ENCODE measurements around the gene ZC3H18. TPM values are rescaled to one million over a fixed set of nuclear protein-coding genes. Genes with fewer than 3 reads are reported as not detected.
A peak's percentile ranks its signal among the peaks of the same experiment; 100 is the strongest.

ZC3H18 gene
- 14.6 TPM for total RNA-seq

DNA sequence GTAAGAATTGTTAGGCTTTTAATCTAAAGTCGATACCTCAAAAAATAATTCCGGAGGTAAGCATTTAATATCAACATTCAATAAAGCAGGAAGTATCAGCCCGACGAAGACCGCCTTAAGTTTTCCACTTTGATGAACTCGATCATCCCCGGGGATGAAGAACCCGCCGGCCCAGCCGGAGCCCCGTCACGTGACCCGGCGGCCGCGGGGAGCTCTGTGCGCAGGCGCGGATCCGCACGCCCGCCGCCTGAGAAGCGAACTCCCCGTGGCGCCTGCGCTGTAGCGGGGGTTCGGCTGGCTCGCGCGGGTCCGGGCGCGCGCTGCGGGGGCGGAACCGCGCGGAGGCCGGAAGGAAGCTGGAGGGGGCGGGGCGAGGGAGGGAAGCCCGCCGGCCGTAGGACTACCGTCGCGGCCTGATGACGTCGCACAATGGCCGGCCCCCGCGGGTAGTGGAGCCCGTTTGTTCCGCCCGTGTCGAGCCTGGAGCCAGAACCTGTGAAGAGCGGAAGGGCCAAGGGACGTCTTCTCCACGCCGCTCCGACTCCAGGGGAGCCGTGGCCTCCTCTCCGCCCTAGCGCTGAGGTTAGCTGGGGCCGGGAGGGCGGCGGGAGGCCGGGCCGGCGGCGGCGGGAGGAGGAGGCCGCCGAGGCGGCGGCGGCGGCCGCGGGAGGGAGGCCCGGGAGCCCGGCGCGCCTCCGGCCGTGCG lies at the start of gene ZC3H18:
Gene ZC3H18 (plus strand): TSS at position 419 of the 706 bp plus-strand sequence. CDS start 6,721 bp downstream, outside the sequence.
- peaks cover 3 to 4% (median 3%) of the 10 kb centered on the region in 3 donors for H3K36me3 ChIP-seq (ENCODE audit: control insufficient read depth in 3 of 3, insufficient read depth in 3 of 3, low read length in 3 of 3)
- H3K9ac ChIP-seq (ENCODE audit: low read depth in 1 of 3, low read length in 3 of 3) = peak within 1 kb of the TSS; percentile 82 to 88 (median 85)
- peak within 1 kb of the TSS; percentile 84 to 89 (median 86) for H3K4me3 ChIP-seq (ENCODE audit: low read length in 3 of 3)
- no peaks in the 10 kb centered on the region for H3K9me3 ChIP-seq (ENCODE audit: control insufficient read depth in 3 of 3, low read length in 3 of 3)
- peak within 1 kb of the TSS; percentile 48 for H3K27ac ChIP-seq (ENCODE audit: low read depth, low read length)
- peaks cover 17 to 26% (median 22%) of the 10 kb centered on the region in 3 donors for H3K4me1 ChIP-seq (ENCODE audit: control insufficient read depth in 3 of 3, insufficient read depth in 3 of 3, low read length in 3 of 3)
- H3K27me3 ChIP-seq (ENCODE audit: control insufficient read depth in 3 of 3, insufficient read depth in 3 of 3, low read length in 3 of 3) = no peaks in the 10 kb centered on the region

DNA sequence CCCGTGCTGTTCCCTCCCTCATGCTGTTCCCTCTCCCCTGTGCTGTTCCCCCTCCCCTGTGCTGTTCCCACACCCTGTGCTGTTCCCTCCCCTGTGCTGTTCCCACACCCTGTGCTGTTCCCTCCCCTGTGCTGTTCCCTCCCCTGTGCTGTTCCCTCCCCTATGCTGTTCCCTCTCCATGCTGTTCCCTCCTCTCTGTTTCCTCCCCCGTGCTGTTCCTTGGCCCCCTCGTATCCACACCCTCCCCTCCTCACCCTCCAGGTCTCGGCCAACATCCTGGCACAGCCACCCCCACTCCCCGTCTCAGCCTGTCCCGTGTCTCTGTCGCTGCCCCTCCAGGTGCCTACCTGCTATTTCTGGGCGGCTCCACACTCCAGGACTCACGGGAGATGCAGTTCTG lies 48.5 kb upstream of the ZC3H18 start:
- H3K9me3 ChIP-seq (ENCODE audit: control insufficient read depth in 3 of 3, low read length in 3 of 3) = no peaks in the 10 kb centered on the region
- H3K4me3 ChIP-seq (ENCODE audit: low read length in 3 of 3) = no peak overlapping the region
- peaks cover 6 to 20% (median 9%) of the 10 kb centered on the region in 3 donors for H3K4me1 ChIP-seq (ENCODE audit: control insufficient read depth in 3 of 3, insufficient read depth in 3 of 3, low read length in 3 of 3)
- H3K9ac ChIP-seq (ENCODE audit: low read depth in 1 of 3, low read length in 3 of 3) = no peak overlapping the region
- peaks cover 49 to 68% (median 53%) of the 10 kb centered on the region in 3 donors for H3K27me3 ChIP-seq (ENCODE audit: control insufficient read depth in 3 of 3, insufficient read depth in 3 of 3, low read length in 3 of 3)
- no peak overlapping the region for H3K27ac ChIP-seq (ENCODE audit: low read depth, low read length)
- H3K36me3 ChIP-seq (ENCODE audit: control insufficient read depth in 3 of 3, insufficient read depth in 3 of 3, low read length in 3 of 3) = no peaks in the 10 kb centered on the region

DNA sequence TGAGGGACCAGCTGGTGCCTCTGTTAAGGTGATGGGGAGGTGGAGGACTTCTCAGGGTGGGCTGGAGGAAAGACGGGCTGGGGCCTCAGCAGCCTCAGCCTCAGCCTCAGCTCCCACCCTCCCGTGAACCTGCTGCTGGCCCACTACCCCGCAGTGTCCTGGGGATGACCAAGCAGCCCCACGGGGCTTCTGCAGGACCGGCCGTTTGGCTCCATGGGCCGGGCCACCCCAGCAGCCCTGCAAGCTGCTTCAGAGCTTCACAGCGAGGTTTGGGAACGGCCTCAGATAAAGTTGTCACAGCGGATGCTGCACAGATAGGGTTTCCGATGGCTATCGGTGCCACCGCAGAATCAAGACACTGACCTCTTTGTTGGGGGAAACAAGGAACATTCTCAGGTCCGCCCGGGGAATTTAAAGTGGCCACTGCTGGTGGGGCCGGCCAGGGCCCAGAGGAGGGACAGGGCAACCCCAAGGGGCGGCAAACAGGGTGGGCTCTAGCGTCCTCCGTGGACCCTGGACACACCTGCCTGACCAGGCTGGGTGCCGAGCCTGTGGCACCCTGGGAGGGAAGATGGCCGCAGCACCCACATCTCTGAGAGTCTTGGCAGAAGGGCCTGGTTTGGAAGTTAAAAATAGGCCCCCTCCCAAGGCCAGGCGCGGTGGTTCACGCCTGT lies 47.8 kb upstream of the ZC3H18 start:
- H3K27me3 ChIP-seq (ENCODE audit: control insufficient read depth in 3 of 3, insufficient read depth in 3 of 3, low read length in 3 of 3) = peaks cover 49 to 76% (median 59%) of the 10 kb centered on the region in 3 donors
- no peak overlapping the region for H3K9ac ChIP-seq (ENCODE audit: low read depth in 1 of 3, low read length in 3 of 3)
- peaks cover 13 to 27% (median 16%) of the 10 kb centered on the region in 3 donors for H3K4me1 ChIP-seq (ENCODE audit: control insufficient read depth in 3 of 3, insufficient read depth in 3 of 3, low read length in 3 of 3)
- no peaks in the 10 kb centered on the region for H3K9me3 ChIP-seq (ENCODE audit: control insufficient read depth in 3 of 3, low read length in 3 of 3)
- no peaks in the 10 kb centered on the region for H3K36me3 ChIP-seq (ENCODE audit: control insufficient read depth in 3 of 3, insufficient read depth in 3 of 3, low read length in 3 of 3)
- no peak overlapping the region for H3K4me3 ChIP-seq (ENCODE audit: low read length in 3 of 3)
- no peak overlapping the region for H3K27ac ChIP-seq (ENCODE audit: low read depth, low read length)

DNA sequence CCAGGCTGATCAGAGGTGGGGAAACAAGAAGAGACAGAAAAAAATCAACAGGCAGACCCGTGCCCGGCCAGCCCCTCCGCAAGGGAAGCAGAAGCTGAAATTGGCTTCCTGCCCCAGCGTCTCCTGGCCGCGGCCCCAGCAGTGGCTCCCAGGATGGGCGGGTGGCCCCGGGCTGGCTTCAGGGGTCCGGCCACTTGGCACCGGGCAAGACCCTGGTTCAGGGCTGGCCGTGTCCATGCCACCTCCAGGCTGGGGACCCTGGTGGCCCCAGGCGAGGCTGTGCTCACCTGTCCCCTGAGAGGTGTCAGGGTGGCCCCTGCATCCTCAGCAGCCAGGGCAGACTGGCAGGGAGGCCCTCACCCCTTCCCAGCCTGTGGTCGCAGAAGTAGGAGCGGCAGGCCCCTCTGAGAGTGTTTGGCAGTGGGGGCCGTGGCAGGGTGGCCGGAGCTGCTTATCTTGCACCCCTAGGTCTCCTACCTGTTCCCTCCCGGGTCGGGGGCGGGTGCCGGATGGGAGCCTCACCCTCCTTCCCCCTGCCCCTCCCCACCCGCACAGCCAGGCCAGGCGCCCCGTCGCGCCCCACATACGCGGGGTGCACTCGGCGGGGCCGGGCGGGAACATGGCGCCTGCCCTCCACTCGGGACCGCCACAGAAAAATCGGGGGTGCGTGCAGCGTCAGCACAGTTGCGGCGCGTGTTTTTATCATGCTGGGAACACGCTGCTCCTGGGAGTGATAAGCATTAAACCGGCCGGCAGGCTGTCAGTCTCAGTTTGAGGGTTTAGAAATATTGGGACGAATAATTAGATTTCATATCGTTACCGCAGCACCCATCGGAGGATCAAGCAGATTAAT lies 46.7 kb upstream of the ZC3H18 start:
- H3K9me3 ChIP-seq (ENCODE audit: control insufficient read depth in 3 of 3, low read length in 3 of 3) = no peaks in the 10 kb centered on the region
- peaks cover 46 to 80% (median 62%) of the 10 kb centered on the region in 3 donors for H3K27me3 ChIP-seq (ENCODE audit: control insufficient read depth in 3 of 3, insufficient read depth in 3 of 3, low read length in 3 of 3)
- peaks cover 15 to 31% (median 19%) of the 10 kb centered on the region in 3 donors for H3K4me1 ChIP-seq (ENCODE audit: control insufficient read depth in 3 of 3, insufficient read depth in 3 of 3, low read length in 3 of 3)
- no peak overlapping the region for H3K27ac ChIP-seq (ENCODE audit: low read depth, low read length)
- H3K4me3 ChIP-seq (ENCODE audit: low read length in 3 of 3) = no peak overlapping the region
- no peak overlapping the region for H3K9ac ChIP-seq (ENCODE audit: low read depth in 1 of 3, low read length in 3 of 3)
- H3K36me3 ChIP-seq (ENCODE audit: control insufficient read depth in 3 of 3, insufficient read depth in 3 of 3, low read length in 3 of 3) = no peaks in the 10 kb centered on the region

DNA sequence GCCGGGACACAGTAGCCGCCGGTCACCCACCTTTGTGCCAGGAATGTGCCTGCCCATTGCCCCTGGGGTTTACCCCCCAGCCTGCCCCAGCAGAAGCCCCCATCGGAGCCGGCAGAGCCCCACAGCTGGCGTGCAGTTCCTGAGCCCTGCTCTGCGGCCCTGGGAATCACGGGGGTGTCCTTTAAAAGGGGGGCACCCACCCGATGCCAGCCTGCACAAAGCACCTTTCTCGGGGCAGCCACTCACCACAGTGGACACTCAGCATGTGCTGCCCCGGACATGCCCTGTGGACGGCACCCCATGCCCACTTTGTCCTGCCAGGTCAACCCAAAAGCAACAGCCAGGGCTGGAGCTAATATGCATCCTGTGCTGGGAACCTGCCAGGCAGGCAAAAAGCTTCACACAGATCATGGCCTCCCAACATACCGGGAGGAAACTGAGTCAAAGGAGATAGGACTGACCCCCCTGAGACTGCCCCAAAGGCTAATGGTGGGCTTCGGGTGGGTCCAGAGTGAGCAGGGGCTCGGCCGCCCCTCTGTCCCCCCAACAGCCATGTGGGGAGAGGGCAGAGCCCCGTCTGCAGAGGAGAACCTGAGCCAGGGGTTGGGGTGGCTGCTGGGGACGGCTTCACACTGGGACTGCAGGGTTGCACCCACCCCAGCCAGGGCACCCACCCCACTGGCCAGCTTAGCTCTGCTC lies 45.8 kb upstream of the ZC3H18 start:
- Histone ChIP-seq H3K36me3 (ENCODE audit: control insufficient read depth in 3 of 3, insufficient read depth in 3 of 3, low read length in 3 of 3) (no peaks in the 10 kb centered on the region), H3K4me1 (ENCODE audit: control insufficient read depth in 3 of 3, insufficient read depth in 3 of 3, low read length in 3 of 3) (peaks cover 15 to 36% (median 20%) of the 10 kb centered on the region in 3 donors), H3K4me3 (ENCODE audit: low read length in 3 of 3) (no peak overlapping the region), H3K9me3 (ENCODE audit: control insufficient read depth in 3 of 3, low read length in 3 of 3) (no peaks in the 10 kb centered on the region), H3K9ac (ENCODE audit: low read depth in 1 of 3, low read length in 3 of 3) (no peak overlapping the region), H3K27me3 (ENCODE audit: control insufficient read depth in 3 of 3, insufficient read depth in 3 of 3, low read length in 3 of 3) (peaks cover 46 to 77% (median 58%) of the 10 kb centered on the region in 3 donors), H3K27ac (ENCODE audit: low read depth, low read length) (no peak overlapping the region)

DNA sequence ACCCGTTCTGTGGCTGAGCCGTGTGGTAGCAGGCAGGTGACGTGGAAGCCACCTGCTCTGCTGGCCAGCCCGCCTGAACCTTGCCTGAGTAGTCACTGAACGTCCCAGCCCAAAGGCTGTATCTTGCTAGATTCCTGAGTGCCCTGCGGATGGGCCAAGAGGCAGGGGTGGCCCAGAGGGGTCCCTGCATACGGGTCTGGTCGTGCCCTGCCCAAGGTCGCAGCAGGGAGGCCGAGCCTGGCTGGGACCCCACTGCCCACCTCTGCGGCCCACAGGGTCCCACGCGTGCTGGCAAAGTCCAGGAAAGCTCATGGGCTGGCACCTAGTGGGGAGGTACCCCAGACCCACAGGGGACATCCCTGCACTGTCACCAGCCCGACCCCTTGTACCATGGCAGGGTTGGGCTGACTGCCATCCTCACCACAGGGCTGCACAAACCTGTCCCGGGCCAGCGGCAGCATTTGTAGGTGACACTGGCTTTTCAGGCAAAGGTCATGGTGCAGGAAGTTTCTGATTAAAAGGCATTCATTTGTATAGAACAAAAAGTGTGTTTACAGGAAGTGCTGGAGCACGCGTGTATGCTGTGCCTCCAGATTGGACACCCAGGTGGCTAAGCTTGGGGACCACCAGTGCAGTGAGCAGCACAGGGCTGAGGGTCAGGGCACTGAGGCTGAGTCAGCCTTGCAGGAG lies 45.1 kb upstream of the ZC3H18 start:
- Histone ChIP-seq H3K4me3 (ENCODE audit: low read length in 3 of 3) (no peak overlapping the region), H3K36me3 (ENCODE audit: control insufficient read depth in 3 of 3, insufficient read depth in 3 of 3, low read length in 3 of 3) (no peaks in the 10 kb centered on the region), H3K9ac (ENCODE audit: low read depth in 1 of 3, low read length in 3 of 3) (no peak overlapping the region), H3K4me1 (ENCODE audit: control insufficient read depth in 3 of 3, insufficient read depth in 3 of 3, low read length in 3 of 3) (peaks cover 17 to 43% (median 25%) of the 10 kb centered on the region in 3 donors), H3K9me3 (ENCODE audit: control insufficient read depth in 3 of 3, low read length in 3 of 3) (no peaks in the 10 kb centered on the region), H3K27ac (ENCODE audit: low read depth, low read length) (no peak overlapping the region), H3K27me3 (ENCODE audit: control insufficient read depth in 3 of 3, insufficient read depth in 3 of 3, low read length in 3 of 3) (peaks cover 42 to 71% (median 52%) of the 10 kb centered on the region in 3 donors)

DNA sequence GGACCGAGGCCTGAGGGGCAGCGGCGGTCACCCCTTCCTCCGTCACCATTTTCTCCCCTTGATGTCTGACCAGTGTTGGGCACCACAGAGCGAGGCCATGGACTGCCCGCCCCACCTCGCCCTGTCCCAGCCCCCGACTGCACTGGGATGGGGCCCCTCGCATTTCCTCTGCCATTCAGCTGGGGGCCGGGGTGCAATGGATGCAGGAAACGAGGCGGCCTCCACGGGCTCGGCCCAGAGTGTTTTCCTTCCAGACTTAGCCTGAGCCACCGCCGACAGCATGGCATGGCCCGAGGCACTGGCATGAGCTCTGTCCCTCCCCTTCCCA lies 44.6 kb upstream of the ZC3H18 start:
- Histone ChIP-seq H3K27ac (ENCODE audit: low read depth, low read length) (no peak overlapping the region), H3K4me1 (ENCODE audit: control insufficient read depth in 3 of 3, insufficient read depth in 3 of 3, low read length in 3 of 3) (peaks cover 21 to 48% (median 26%) of the 10 kb centered on the region in 3 donors), H3K4me3 (ENCODE audit: low read length in 3 of 3) (no peak overlapping the region), H3K36me3 (ENCODE audit: control insufficient read depth in 3 of 3, insufficient read depth in 3 of 3, low read length in 3 of 3) (no peaks in the 10 kb centered on the region), H3K27me3 (ENCODE audit: control insufficient read depth in 3 of 3, insufficient read depth in 3 of 3, low read length in 3 of 3) (peaks cover 42 to 68% (median 52%) of the 10 kb centered on the region in 3 donors), H3K9me3 (ENCODE audit: control insufficient read depth in 3 of 3, low read length in 3 of 3) (no peaks in the 10 kb centered on the region), H3K9ac (ENCODE audit: low read depth in 1 of 3, low read length in 3 of 3) (no peak overlapping the region)

DNA sequence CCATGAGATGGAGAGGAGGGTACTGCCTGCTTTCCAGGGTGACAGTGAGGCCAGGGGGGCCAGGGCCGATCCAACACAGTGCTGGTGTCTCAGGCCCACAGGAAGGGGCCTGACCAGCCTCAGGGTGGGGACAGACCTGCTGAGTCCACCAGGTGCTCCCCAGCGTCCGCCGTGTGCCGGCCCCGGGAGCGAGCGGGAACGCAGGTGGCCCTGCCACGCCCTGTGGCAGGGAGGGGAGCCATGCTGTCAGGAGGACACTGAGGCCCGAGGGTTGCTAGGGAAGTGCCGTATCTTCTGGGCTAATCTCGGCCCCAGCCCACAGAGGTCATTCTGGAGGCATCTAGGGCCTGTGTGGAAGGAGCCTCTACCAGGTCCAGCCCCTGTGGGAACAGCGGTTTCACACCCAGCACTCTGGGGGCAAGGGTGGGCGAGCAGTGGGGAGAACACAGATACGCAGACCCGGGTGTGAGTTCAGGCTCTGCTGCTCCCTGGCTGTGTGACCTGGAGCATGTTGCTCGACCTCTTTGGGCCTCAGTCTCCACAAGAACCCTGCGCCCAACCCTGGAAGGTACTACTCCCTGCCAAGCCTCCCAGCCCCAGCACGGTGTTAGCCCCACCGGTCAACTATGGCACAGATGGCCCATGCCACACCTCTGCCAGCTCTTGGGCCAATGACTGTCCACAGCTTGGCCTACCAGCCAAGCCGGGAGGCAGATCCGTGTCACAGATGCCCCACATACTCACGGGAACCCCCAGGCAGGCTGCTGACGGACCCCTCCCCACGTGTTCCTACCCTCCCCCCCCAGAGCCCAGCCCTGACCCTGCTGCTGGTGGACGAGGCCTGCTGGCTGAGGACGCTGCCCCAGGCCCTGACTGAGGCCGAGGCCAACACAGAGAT lies 43.9 kb upstream of the ZC3H18 start:
- Histone ChIP-seq H3K36me3 (ENCODE audit: control insufficient read depth in 3 of 3, insufficient read depth in 3 of 3, low read length in 3 of 3) (no peaks in the 10 kb centered on the region), H3K4me3 (ENCODE audit: low read length in 3 of 3) (peak overlapping the region in 1 of 3 donors; percentile 22), H3K27me3 (ENCODE audit: control insufficient read depth in 3 of 3, insufficient read depth in 3 of 3, low read length in 3 of 3) (peaks cover 39 to 64% (median 49%) of the 10 kb centered on the region in 3 donors), H3K27ac (ENCODE audit: low read depth, low read length) (no peak overlapping the region), H3K9ac (ENCODE audit: low read depth in 1 of 3, low read length in 3 of 3) (peak overlapping the region in 1 of 3 donors; percentile 1), H3K4me1 (ENCODE audit: control insufficient read depth in 3 of 3, insufficient read depth in 3 of 3, low read length in 3 of 3) (peaks cover 23 to 49% (median 26%) of the 10 kb centered on the region in 3 donors), H3K9me3 (ENCODE audit: control insufficient read depth in 3 of 3, low read length in 3 of 3) (no peaks in the 10 kb centered on the region)

All from skeletal muscle tissue (tissue), 4 donors.